Neural cell (in vitro differentiated cells): ENCODE data around the gene ENOX1. TPM values are rescaled to one million over a fixed set of nuclear protein-coding genes. Genes with fewer than 3 reads are reported as not detected.

Experiments used
- H2AFZ ChIP-seq: fragments of 200-600, 300-800 bp; sonication (generic), shearing (Covaris generic); 2 replicates; pipeline ENCODE4 v1.6.0; 2014; ENCODE audit warnings: low read depth, mild to moderate bottlenecking, antibody characterized with exemption, low read length, moderate library complexity
- H3F3A ChIP-seq: fragments of 200-600 bp; shearing (Covaris generic); 2 replicates; pipeline ENCODE4 v1.6.1; 2016; ENCODE audit warnings: mild to moderate bottlenecking, moderate library complexity, mixed read lengths, antibody characterized with exemption, low read length; ENCODE audit not compliant: insufficient read depth, poor library complexity, severe bottlenecking
- H3K27ac ChIP-seq: fragments of 200-600, 300-800 bp; sonication (generic), shearing (Covaris generic); 2 replicates; pipeline ENCODE4 v1.5.1; 2014; ENCODE audit warnings: mild to moderate bottlenecking, low read length, moderate library complexity
- H3K27me3 ChIP-seq: fragments of 300-800, 200-600 bp; sonication (generic), shearing (Covaris generic); 2 replicates; pipeline ENCODE4 v1.6.0; 2014; ENCODE audit warnings: mild to moderate bottlenecking, low read depth, low read length, moderate library complexity; ENCODE audit not compliant: insufficient read depth
- H3K36me3 ChIP-seq: fragments of 300-800, 200-600 bp; sonication (generic), shearing (Covaris generic); 2 replicates; pipeline ENCODE4 v1.5.1; 2014; ENCODE audit warnings: mild to moderate bottlenecking, antibody characterized with exemption, low read length, moderate library complexity; ENCODE audit not compliant: insufficient read depth
- H3K4me2 ChIP-seq: fragments of 300-800, 200-600 bp; sonication (generic), shearing (Covaris generic); 2 replicates; pipeline ENCODE4 v1.6.0; 2014; ENCODE audit warnings: mild to moderate bottlenecking, low read length
- H3K4me3 ChIP-seq: fragments of 300-800, 200-600 bp; sonication (generic), shearing (Covaris generic); 2 replicates; pipeline ENCODE4 v1.5.1; 2014; ENCODE audit warnings: mild to moderate bottlenecking, low read length, moderate library complexity
- H3K79me2 ChIP-seq: fragments of 200-600 bp; shearing (Covaris generic); replicated peaks from 2 replicates; pipeline ENCODE4 v1.6.0; 2014; ENCODE audit warnings: mild to moderate bottlenecking, low read length, moderate library complexity; ENCODE audit not compliant: insufficient read depth
- H3K9ac ChIP-seq: fragments of 300-800, 200-600 bp; sonication (generic), shearing (Covaris generic); 2 replicates; pipeline ENCODE4 v1.6.1; 2016; ENCODE audit warnings: mild to moderate bottlenecking, low read length, mixed read lengths
- H3K9me2 ChIP-seq: fragments of 200-600 bp; shearing (Covaris generic); 2 replicates; pipeline ENCODE4 v1.6.1; 2016; ENCODE audit warnings: mild to moderate bottlenecking, low read length, mixed read lengths; ENCODE audit not compliant: insufficient read depth
- H3K9me3 ChIP-seq: fragments of 200-600, 300-800 bp; sonication (generic), shearing (Covaris generic); 2 replicates; pipeline ENCODE4 v1.6.1; 2016; ENCODE audit warnings: mild to moderate bottlenecking, mixed run types, low read length, moderate library complexity, mixed read lengths
- H4K20me1 ChIP-seq: fragments of 200-600 bp; shearing (Covaris generic); 2 replicates; pipeline ENCODE4 v1.6.1; 2016; ENCODE audit warnings: mild to moderate bottlenecking, mixed run types; ENCODE audit not compliant: insufficient read depth
- EP300 ChIP-seq: fragments of 450-650 bp; conservative IDR thresholded peaks from 2 replicates; pipeline ENCODE4 v1.6.1; 2014; ENCODE audit warnings: antibody characterized with exemption, mild to moderate bottlenecking, moderate library complexity; ENCODE audit not compliant: poor library complexity, severe bottlenecking
- EZH2 ChIP-seq: fragments of 200-600, 300-800 bp; shearing (Covaris generic), sonication (generic); IDR thresholded peaks from 2 replicates; pipeline ENCODE4 v1.6.1; 2014; ENCODE audit warnings: antibody characterized with exemption, low read length, borderline replicate concordance, mild to moderate bottlenecking; ENCODE audit not compliant: insufficient read depth, poor library complexity, severe bottlenecking
- MXI1 ChIP-seq: fragments of 450-650 bp; conservative IDR thresholded peaks from 2 replicates; pipeline ENCODE4 v1.6.1; 2014; ENCODE audit warnings: antibody characterized with exemption, mild to moderate bottlenecking; ENCODE audit not compliant: poor library complexity, severe bottlenecking
- POLR2AphosphoS5 ChIP-seq: IDR thresholded peaks from 2 replicates; pipeline ENCODE4 v1.6.1; 2012
- RAD21 ChIP-seq: fragments of 450-650 bp; conservative IDR thresholded peaks from 2 replicates; pipeline ENCODE4 v1.6.1; 2014; ENCODE audit warnings: antibody characterized with exemption, mild to moderate bottlenecking, moderate library complexity
- SMC3 ChIP-seq: fragments of 450-650 bp; conservative IDR thresholded peaks from 2 replicates; pipeline ENCODE4 v1.6.1; 2014; ENCODE audit warnings: antibody characterized with exemption, mild to moderate bottlenecking, moderate library complexity; ENCODE audit not compliant: poor library complexity
- TAF1 ChIP-seq: IDR thresholded peaks from 2 replicates; pipeline ENCODE4 v1.6.1; 2012; ENCODE audit warnings: low read depth
- polyA plus RNA-seq: library from polyadenylated mRNA; depleted of rRNA; stranded (reverse); fragments of >200 nt; gene quantifications from 2 replicates; pipeline ENCODE4 v1.2.3, GENCODE V29; 2014
- TF ChIP-seq, protein P1 (sequence below): IDR thresholded peaks from 2 replicates; pipeline ENCODE4 v1.6.1; 2012; ENCODE audit warnings: borderline replicate concordance
- TF ChIP-seq, protein P2 (sequence below): fragments of 450-650 bp; IDR thresholded peaks from 2 replicates; pipeline ENCODE4 v1.5.1; 2014; ENCODE audit warnings: antibody characterized with exemption, mild to moderate bottlenecking, moderate library complexity; ENCODE audit not compliant: poor library complexity, severe bottlenecking

The ENOX1 gene
- polyA plus RNA-seq, 1 donor from 2014 or later = 42.6 TPM

DNA sequence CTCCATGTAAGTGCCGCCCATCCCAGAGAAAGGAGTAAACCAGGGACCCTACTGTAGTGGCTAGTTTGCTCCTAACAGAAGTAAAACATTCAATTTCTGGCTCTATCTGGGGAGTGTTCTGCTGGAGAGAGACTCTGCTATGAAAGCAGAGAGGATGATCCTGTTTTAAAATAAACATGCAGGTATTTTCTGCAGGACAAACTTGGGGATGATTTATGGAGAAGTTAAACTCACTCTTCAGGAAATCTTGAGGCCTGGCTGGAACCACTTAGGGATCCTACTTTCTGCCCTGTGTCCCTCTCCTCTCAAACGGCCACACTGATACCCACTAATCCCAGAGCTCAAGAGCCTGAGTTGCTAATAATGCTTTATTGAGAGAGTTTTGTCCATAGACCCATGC is 482.3 kb downstream of the ENOX1 start:
- Histone ChIP-seq H3K4me2 (no peak overlapping the region), H3K4me3 (no peak overlapping the region), H4K20me1 (no peaks in the 10 kb centered on the region), H3K27me3 (no peaks in the 10 kb centered on the region), H3K9me3 (no peaks in the 10 kb centered on the region), H3K9me2 (no peaks in the 10 kb centered on the region), H3K27ac (no peak overlapping the region), H3F3A (no peaks in the 10 kb centered on the region), H3K36me3 (no peaks in the 10 kb centered on the region), H3K79me2 (no peaks in the 10 kb centered on the region), H3K9ac (no peak overlapping the region), H2AFZ (no peak overlapping the region)
- no peak for TF ChIP-seq POLR2AphosphoS5
- no peak for TF ChIP-seq MXI1
- TF ChIP-seq, protein P1, sequence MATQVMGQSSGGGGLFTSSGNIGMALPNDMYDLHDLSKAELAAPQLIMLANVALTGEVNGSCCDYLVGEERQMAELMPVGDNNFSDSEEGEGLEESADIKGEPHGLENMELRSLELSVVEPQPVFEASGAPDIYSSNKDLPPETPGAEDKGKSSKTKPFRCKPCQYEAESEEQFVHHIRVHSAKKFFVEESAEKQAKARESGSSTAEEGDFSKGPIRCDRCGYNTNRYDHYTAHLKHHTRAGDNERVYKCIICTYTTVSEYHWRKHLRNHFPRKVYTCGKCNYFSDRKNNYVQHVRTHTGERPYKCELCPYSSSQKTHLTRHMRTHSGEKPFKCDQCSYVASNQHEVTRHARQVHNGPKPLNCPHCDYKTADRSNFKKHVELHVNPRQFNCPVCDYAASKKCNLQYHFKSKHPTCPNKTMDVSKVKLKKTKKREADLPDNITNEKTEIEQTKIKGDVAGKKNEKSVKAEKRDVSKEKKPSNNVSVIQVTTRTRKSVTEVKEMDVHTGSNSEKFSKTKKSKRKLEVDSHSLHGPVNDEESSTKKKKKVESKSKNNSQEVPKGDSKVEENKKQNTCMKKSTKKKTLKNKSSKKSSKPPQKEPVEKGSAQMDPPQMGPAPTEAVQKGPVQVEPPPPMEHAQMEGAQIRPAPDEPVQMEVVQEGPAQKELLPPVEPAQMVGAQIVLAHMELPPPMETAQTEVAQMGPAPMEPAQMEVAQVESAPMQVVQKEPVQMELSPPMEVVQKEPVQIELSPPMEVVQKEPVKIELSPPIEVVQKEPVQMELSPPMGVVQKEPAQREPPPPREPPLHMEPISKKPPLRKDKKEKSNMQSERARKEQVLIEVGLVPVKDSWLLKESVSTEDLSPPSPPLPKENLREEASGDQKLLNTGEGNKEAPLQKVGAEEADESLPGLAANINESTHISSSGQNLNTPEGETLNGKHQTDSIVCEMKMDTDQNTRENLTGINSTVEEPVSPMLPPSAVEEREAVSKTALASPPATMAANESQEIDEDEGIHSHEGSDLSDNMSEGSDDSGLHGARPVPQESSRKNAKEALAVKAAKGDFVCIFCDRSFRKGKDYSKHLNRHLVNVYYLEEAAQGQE = no peak
- TF ChIP-seq SMC3 = no peak
- no peak for TF ChIP-seq EZH2
- no peak for TF ChIP-seq RAD21
- TF ChIP-seq EP300 = no peak
- TF ChIP-seq, protein P2, sequence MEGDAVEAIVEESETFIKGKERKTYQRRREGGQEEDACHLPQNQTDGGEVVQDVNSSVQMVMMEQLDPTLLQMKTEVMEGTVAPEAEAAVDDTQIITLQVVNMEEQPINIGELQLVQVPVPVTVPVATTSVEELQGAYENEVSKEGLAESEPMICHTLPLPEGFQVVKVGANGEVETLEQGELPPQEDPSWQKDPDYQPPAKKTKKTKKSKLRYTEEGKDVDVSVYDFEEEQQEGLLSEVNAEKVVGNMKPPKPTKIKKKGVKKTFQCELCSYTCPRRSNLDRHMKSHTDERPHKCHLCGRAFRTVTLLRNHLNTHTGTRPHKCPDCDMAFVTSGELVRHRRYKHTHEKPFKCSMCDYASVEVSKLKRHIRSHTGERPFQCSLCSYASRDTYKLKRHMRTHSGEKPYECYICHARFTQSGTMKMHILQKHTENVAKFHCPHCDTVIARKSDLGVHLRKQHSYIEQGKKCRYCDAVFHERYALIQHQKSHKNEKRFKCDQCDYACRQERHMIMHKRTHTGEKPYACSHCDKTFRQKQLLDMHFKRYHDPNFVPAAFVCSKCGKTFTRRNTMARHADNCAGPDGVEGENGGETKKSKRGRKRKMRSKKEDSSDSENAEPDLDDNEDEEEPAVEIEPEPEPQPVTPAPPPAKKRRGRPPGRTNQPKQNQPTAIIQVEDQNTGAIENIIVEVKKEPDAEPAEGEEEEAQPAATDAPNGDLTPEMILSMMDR = no peak

DNA sequence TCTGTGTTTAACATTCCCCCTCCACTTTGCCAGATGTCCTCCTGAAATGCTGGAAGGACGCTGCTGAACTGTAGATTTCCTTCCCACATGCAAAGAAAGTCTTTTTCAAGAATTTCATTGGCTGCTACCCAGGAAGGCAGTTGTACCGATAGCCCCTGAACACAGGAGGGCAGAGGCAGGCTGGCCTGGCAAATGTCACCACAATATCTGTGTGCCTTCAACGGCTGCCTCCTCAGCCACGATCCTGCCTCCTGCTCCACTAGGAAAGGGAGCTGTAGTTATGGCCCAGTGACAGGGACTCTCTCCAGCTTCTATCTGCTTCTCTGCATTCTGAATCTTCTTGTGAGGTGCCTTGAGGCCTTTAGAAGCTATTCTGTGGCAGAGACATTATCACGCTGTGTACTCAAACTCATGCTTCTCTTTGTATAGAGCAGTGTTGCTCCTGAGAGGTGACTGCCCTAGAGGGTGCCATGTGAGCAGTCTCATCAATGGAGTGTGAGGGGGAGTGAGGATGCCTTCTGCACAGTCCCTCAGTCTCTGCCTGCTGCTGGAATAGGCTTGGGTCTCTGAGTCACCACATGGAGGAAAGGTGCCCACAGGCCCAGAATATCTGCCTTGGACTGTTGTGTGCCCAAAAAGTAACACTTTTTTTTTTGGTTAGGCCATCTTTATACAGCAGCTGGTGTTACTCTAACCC is 483.6 kb downstream of the ENOX1 start:
- no peak overlapping the region for H3K9ac ChIP-seq
- H3K27ac ChIP-seq = no peak overlapping the region

More for the DNA sequence above, 483.6 kb downstream of the ENOX1 start:
- Histone ChIP-seq H3K36me3 (no peaks in the 10 kb centered on the region), H3K4me2 (no peak overlapping the region), H3K4me3 (no peak overlapping the region), H3K27me3 (no peaks in the 10 kb centered on the region), H3K79me2 (no peaks in the 10 kb centered on the region), H3K9me2 (no peaks in the 10 kb centered on the region), H2AFZ (no peak overlapping the region), H4K20me1 (no peaks in the 10 kb centered on the region), H3K9me3 (no peaks in the 10 kb centered on the region), H3F3A (no peaks in the 10 kb centered on the region)
- TF ChIP-seq SMC3 = peak; percentile 78
- TF ChIP-seq, protein P1 = no peak
- TF ChIP-seq MXI1 = no peak
- TF ChIP-seq, protein P2 = peak; percentile 70
- TF ChIP-seq RAD21 = peak; percentile 82
- no peak for TF ChIP-seq TAF1
